ENCODE measurements around the gene ZC3H12A. TPM values are rescaled to one million over a fixed set of nuclear protein-coding genes. Genes with fewer than 3 reads are reported as not detected.

ZC3H12A gene
- total and polyA plus RNA-seq, 2 of the 4 experiments (the other 2 are of a cell fraction): 3.8 to 14.2 TPM

DNA sequence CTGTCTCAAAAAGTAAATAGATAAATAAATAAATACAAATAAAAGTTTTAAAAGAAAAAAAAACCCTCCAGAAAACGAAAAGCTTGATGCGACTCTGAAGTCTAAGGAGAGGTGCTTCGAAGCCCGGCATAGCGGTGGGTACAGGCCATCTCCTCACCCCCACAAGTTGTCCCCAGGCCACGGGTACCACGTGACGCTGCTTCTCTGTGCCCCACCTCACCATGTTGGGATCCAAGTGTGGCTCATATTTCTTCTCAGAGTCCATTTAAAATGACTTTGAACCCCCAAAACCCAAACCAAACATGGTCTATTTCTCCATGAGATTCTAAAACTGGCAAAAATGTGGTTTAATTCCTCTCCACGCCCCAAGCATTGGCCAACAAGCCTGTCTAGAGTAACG is 32.9 kb upstream of the ZC3H12A start:
- Histone ChIP-seq H3K23ac (ENCODE audit: low read depth, low read length) (no peak overlapping the region), H2AFZ (replicated peaks; ENCODE audit: low read length, poor library complexity) (no peak overlapping the region), H2BK5ac (ENCODE audit: low read depth, low read length, poor library complexity, severe bottlenecking) (no peak overlapping the region), H3K14ac (replicated peaks; ENCODE audit: low read depth, low read length) (no peak overlapping the region), H3K27me3 (ENCODE audit: control insufficient read depth, insufficient read depth, low read length) (peaks cover 24% of the 10 kb centered on the region), H3K56ac (ENCODE audit: extremely low read depth, insufficient read depth, low read length) (no peak overlapping the region), H4K20me1 (ENCODE audit: insufficient read depth, low read length) (no peaks in the 10 kb centered on the region), H2BK15ac (ENCODE audit: low read depth, low read length) (no peak overlapping the region), H3K4ac (ENCODE audit: low read depth, low read length) (no peak overlapping the region), H3K4me3 (ENCODE audit: insufficient read depth, low read depth, low read length) (no peak overlapping the region), H3K18ac (ENCODE audit: low read depth, low read length) (no peak overlapping the region), H4K5ac (ENCODE audit: low read depth, low read length) (no peak overlapping the region), H3K9me3 (ENCODE audit: control insufficient read depth, insufficient read depth, low read length) (no peaks in the 10 kb centered on the region), H2BK20ac (ENCODE audit: low read depth, low read length) (no peak overlapping the region), H2AK5ac (ENCODE audit: low read depth, low read length) (no peak overlapping the region), H3K36me3 (ENCODE audit: control insufficient read depth, insufficient read depth, low read length) (no peaks in the 10 kb centered on the region), H3K9ac (ENCODE audit: low read depth, low read length) (no peak overlapping the region), H3K79me1 (ENCODE audit: low read depth in 1 of 2, low read length in 2 of 2) (no peaks in the 10 kb centered on the region), H3K4me1 (ENCODE audit: control insufficient read depth, insufficient read depth, low read length) (no peaks in the 10 kb centered on the region), H4K8ac (ENCODE audit: low read depth in 2 of 2, low read length in 2 of 2) (no peak overlapping the region), H2AK9ac (replicated peaks; ENCODE audit: low read depth, low read length, poor library complexity) (no peak overlapping the region), H2BK120ac (ENCODE audit: low read depth, low read length) (no peak overlapping the region), H4K91ac (ENCODE audit: insufficient read depth, low read depth, low read length) (no peak overlapping the region), H3K27ac (ENCODE audit: insufficient read depth, low read length) (no peak overlapping the region), H3K9me1 (ENCODE audit: insufficient read depth, low read length) (no peaks in the 10 kb centered on the region), H3K4me2 (ENCODE audit: low read depth, low read length) (no peak overlapping the region)
- no TSS peak for BruUV-seq (replicated peaks)
- POLR2A ChIA-PET (ENCODE audit: unreplicated experiment): no interaction called here
- TF ChIP-seq, protein P1, sequence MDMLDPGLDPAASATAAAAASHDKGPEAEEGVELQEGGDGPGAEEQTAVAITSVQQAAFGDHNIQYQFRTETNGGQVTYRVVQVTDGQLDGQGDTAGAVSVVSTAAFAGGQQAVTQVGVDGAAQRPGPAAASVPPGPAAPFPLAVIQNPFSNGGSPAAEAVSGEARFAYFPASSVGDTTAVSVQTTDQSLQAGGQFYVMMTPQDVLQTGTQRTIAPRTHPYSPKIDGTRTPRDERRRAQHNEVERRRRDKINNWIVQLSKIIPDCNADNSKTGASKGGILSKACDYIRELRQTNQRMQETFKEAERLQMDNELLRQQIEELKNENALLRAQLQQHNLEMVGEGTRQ (IDR thresholded peaks at IDR 0.05; ENCODE audit: low read depth, low read length): no peak
- no peak for TF ChIP-seq RFX5 (IDR thresholded peaks at IDR 0.05; ENCODE audit: low read depth, low read length)
- no peak for TF ChIP-seq FOS (IDR thresholded peaks at IDR 0.05; ENCODE audit: low read depth, low read length)
- no peak for TF ChIP-seq SMC3 (IDR thresholded peaks at IDR 0.05; ENCODE audit: low read depth, low read length)
- TF ChIP-seq RAD21 (IDR thresholded peaks at IDR 0.05; ENCODE audit: low read length): no peak
- no peak for TF ChIP-seq RCOR1 (IDR thresholded peaks at IDR 0.05; ENCODE audit: insufficient replicate concordance, low read length)
- TF ChIP-seq, protein P2, sequence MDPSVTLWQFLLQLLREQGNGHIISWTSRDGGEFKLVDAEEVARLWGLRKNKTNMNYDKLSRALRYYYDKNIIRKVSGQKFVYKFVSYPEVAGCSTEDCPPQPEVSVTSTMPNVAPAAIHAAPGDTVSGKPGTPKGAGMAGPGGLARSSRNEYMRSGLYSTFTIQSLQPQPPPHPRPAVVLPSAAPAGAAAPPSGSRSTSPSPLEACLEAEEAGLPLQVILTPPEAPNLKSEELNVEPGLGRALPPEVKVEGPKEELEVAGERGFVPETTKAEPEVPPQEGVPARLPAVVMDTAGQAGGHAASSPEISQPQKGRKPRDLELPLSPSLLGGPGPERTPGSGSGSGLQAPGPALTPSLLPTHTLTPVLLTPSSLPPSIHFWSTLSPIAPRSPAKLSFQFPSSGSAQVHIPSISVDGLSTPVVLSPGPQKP (IDR thresholded peaks at IDR 0.05; ENCODE audit: borderline replicate concordance, low read depth, low read length): no peak
- TF ChIP-seq CHD1 (IDR thresholded peaks at IDR 0.05; ENCODE audit: low read depth, low read length): no peak
- no peak for TF ChIP-seq POLR2A (IDR thresholded peaks at IDR 0.05; ENCODE audit: low read depth, low read length)
- TF ChIP-seq CEBPB (IDR thresholded peaks at IDR 0.05; ENCODE audit: low read depth, low read length): no peak
- dilution Hi-C loops (cut with HindIII; ENCODE audit: low sequenced_read_pairs, unreplicated experiment): no loop called here
- intact Hi-C loops (cut with micrococcal nuclease): no loop called here
- in situ Hi-C loops (cut with MboI; ENCODE audit: low sequenced_read_pairs): no loop called here
- ATAC-seq (ENCODE audit: low read depth) (no peak), DNase-seq (no peak)
- no CpG with 5 or more reads among the region's 10 CpGs for WGBS, 2 experiments (ENCODE audit: extremely low coverage in 2 of 2, insufficient read length in 1 of 2)
- CTCF ChIA-PET: no interaction called here

Measured in IMR-90 (cell line).